SIG-M5 (cell line): ENCODE results near the gene PHC2.
A peak's percentile ranks its signal among the peaks of the same experiment; 100 is the strongest.

Source experiments
- DNase-seq: peaks from one replicate; lab custom pipeline; 2025; lab: John Stamatoyannopoulos, UW

Gene PHC2

DNA sequence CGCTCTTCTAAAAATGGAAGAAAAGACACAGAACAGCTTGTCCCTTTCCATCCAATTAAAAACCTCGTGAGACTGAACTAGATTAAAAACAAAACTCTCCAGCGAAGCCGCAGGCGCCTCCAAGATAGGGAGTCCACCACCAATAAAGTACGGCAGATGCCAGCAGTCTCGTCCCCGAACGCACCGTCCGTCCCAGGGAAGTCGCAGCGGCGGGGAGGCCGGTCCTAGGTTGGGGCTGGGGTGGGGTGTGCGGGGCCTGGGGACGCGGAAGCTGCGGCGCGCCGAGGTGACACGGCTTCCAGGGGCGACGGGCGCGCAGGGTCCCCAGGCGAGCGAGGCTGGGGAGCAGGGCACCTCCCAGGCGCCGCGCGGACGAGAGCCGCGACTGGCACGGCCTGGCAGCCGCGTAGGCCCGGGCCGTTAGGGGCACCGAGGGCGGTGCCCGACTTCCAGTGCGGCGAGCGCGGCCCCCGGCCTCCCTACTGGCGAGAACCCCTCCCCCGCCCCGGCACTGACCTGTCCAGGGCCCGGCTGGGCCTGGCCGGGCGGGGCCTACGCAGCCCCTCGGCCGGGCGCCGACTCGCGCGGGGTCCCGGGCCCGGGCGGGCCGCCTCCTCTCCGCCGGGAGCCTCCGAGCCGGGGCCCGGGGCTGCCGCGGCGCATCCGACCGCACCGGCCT is 81.7 kb downstream of the PHC2 start:
- no peak for DNase-seq

DNA sequence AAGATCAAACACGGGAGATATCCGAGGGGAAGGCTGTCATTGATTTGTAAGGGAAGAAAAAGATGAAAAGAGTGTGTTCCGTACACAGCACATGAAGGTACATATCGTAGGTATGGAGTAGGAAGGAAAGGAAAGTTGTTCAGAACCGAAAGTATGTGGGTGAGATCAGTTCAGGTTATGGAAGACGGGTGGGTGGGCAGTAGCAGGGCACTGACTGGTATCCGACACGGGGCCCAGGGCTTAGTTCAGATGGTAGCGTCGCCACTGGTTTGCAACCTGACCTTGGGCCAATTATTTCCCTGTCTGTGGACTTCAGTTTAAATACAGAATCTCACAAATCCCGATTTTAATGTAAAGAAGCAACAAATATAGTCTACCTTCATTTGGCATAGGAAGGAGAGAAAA is 82.2 kb downstream of the PHC2 start:
- no peak for DNase-seq

DNA sequence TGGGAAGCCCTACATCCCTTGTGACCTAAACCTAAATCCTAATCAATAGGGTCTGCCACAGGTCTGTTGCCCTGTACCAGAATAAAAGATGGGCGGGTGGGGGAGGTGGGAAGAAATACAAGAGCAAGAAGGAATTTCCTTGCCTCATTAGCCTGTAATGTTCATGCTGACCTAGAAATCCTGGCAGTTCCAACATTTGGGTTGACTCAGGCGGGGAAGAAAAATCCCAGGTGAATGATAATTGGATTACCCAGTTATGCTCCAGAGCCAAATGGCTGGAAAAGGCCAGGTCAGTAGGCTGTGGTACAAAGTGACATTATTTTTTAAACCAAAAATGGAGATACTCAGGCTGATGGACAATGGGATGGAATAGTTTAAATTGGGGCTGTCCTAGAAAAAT is 82.7 kb downstream of the PHC2 start:
- no peak for DNase-seq

DNA sequence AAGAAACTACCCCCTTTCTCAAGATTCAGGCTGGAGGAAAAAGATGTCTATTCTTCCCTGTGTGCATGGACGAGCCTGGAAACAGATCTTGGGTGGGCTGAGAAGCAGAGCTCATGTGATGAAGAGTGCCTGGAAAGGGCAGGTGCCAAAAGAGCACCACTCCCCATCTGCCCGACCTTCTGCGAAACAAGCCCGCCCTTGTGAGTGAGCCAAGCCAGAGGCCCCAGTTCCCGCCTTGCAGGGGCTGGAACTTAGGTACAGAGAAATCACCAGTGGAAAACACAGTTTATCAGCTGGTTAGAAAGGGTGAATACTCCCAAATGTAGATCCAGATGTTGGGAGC is 83.3 kb downstream of the PHC2 start:
- no peak for DNase-seq

DNA sequence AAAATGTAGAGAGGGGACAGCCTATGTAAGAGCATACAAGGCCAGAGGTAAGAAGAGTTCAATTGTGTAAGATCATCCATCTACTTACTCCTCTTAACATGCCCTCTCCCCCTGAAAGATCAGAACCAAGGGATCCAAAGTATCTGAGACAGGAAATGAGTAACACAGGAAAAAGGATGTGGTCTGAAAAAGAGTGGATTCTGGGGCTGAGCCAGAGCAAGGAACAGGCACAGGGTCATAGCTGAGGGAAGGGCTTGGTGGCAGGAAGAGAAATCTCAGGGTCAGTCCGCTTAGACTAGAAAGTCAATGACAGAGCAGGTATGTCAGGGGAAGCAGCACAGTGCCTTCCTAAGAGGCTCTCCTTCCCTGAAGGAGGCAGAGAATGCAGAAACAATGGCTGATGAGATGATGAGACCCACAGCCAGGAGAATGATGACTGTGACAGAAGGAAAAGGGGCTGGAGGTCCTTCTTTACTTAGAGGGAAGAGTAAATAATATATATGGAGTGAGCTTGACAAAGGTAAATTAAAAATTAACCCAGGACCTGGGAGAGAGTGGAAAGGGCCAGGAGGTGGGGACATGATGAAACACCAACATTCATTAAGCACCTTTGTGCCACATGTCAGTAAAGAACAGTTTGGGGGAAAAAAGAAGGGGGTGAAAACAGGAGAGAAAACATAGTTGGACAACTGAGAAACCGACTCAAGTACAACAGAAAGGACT is 83.8 kb downstream of the PHC2 start:
- no peak for DNase-seq

DNA sequence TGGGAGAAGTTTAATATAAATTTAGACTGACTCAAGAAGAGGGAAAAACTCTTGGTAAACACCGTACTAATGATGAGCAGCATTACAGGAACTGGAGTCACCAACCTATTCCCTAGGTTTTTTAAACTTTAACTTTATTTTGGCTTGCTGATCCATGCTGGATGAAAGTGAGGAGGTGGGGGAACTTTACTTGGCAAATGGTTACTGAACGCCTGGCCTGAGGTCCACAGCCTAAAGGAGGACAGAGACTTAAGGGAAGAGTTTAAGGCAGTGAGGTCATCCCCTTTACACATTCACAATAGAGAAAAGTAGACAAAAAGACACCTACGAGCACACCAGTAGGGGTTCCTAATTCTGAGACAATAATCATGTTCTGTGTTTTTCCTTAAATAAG is 84.4 kb downstream of the PHC2 start:
- no peak for DNase-seq

DNA sequence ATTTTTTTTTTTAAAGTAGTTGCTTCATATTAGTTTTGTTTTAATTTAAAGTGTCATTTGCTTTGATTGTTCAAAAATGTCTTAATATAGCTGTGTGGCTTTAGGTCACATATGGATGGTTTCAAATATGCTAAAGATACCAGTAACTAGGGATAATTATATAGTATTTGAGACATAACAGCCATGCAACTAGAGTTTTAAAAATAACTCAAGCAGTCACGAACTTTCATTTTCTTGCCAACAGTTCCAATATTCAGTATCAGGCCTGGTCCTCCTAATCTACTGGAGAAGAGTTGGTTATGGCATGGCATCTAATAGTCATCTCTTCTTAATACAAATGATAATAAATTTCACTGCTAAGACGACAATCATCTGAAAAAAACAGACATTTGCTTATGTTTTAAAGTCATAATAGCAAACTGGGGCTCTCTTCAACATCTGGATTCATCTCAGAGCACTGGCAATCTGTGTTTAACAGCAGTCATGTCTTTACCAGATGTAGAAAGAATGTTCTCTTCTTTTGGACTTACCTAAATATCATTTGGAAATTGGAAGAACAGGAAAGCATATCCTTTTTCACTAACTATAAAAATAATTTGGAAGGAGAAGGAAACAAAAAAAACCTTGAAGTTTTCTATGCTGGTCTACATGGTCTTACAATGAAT is 85.9 kb downstream of the PHC2 start:
- DNase-seq = no peak

DNA sequence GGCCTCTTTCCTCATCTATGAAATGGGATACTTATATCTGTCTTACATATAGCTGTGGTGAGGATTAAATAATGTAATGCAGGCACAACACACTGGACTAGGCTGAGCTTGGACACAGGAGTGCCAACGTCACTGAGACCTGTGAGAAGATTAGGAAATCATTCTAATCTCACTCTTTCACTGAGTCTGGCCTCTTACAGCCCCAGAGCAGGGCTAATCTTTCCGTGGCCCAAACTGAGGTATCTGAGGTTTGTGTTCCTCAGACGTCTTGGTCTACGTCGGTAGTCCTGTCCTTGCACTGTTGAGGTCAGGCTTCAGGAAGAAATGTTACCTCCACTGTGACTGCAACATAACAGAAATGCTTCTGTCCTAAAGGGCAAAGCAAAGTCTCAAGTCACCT is 87.4 kb downstream of the PHC2 start:
- no peak for DNase-seq

DNA sequence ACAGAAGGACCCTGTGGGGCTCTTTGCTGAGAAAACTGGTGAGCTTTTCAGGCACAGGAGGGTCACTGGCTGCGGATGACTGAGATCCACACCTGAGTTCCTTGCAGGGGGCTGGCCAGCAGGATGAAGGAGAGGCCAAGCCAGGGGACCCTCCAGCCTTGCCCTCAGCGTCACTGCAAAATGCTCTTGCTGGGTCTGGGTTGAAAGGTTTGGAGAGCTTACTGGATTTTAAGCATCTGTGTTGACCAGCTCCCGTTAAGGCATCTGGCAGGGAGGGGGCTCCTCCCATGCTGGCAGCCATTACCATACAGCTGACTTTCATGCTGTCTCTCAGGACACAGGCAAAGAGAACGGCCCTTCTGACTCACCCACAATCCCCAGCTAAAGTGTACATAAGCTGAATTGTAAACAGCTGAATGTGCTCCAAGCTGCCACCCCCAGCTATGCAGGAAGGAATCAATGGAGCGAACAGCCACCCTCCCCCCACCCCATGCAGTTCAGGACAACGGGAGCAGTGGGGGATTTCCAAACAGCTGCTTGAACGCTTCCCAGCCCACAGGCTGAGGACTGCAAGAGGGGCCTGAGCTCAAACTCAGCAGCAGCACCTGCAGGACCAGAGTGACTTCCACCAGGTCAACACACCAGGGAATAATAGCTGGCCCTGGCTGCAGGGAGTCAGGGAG is 88.7 kb downstream of the PHC2 start:
- no peak for DNase-seq

DNA sequence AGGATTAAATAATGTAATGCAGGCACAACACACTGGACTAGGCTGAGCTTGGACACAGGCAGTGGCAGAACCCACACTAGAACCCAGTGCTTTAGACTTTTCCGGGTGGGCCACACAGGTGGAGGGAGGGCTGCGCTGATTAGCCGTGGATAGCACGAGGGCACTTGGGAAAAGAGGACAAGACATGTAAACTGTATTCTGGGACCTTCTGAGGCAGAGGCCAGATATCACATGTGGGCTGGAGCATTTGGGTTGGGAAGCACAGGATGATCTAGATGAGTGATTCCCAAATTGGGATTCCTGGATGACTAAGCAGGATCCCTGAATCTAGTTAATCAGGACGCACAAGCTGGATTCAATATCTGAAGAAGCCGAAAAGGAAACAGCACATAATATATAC is 89.7 kb downstream of the PHC2 start:
- no peak for DNase-seq

DNA sequence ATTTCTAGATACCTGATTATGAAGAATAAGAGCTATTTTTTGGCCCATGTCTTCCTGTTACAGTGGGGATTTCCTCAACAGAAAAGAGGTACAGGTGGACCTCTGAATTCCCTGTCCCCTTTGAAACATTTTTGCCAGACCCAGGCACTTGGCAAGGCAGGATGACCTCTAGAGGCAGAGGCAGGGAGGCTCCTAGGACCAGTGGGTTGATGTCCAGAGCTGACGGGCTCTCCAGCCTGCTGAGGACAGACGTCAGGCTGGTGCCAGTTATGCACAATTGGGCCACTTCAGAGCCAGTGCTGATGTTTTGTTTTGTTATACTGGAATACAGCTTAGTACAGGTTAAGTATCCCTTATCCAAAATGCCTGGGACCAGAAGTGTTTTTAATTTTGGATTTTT is 91.5 kb downstream of the PHC2 start:
- DNase-seq = no peak

DNA sequence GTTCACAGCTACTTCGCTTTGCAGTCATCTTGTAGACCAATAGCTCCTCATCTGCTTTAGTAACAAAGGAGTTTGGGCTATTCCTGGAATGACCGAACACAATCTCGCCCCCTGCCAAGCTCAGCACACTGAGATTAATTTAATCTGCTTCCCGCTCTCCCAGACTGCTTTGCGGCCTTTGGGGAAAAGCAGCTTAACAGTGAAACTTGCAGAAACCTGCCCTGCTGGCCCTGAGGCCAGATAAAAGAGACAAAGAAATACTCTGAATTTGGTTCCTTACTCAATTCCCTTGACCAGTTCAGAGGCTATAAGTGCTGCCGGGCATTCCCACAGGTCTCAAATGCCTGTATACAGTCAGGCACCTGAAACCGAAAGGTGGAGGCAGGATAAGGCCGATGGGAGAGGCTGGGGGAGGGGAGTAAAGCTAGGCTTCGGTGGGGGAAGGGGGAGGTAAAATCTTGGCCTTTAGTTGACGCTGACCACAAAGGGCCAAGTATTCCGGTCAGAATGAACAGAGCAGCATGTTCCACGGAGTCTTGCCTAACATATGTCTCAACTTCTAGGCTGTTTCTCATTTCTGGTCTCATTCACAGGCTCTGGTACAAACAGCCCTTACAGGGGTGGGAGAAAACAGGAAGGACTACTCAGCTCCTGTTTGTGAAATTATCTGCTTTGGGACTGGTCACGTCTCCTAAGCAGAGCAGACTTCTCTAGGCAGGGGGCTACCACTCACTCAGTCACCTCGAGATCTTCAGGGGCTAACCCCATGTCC is 92.3 kb downstream of the PHC2 start:
- DNase-seq = peak; percentile 55

DNA sequence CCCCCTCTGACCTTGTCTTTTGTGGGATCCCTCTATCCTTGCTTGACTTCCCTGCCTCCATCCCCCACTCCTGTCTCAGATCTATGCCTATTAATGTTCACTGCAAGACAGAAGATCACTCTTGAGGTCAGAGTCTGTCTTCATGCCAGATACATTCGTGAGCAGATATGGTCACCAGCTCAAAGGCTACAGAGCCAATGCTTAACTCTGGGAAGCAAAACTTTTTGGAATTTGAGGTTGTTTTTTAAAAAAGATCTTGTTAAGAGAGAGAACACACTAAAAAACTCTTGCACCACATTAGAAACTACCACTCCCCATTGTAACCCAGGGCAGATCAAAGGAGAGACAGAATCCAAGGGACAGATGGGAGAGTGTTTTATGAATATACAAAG is 92.9 kb downstream of the PHC2 start:
- DNase-seq = no peak

DNA sequence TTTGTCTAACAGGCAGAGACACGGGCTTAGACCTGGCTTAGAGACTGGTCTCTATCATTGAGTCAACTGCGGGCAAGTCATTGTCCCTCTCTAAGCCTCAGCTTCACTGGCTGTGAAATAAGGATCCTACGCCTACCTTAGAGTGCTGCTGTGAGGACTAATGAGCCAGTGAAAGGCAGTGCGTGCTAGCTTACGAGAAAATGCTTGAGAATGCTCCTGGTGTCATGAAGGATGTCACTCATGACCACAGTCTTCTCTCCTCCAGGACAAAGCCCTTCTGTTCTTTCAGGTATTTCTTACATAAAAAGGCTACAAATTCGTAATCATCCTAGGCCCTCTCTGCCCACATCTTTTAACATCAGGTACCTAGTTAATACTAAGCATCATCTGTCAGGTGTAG is 93.5 kb downstream of the PHC2 start:
- DNase-seq = no peak

DNA sequence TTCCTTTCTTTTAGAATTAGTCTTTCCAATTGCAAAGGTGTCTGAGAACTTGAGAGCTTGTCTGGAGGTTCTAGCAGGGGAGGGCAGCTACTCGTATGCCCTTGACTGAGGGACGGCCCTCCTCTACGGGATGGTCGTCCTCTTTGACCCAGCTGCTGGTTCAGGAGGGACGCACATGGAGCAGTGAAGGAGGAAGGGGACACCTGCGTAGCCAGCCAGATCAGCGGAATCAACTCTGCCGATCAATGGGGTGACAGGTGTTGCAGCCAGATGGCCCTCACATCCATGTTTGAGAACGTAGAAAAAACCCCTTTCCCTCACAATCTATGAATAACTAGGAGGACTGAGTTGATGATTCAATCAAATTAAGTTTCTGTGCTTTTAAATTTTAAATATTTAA is 94.3 kb downstream of the PHC2 start:
- no peak for DNase-seq

DNA sequence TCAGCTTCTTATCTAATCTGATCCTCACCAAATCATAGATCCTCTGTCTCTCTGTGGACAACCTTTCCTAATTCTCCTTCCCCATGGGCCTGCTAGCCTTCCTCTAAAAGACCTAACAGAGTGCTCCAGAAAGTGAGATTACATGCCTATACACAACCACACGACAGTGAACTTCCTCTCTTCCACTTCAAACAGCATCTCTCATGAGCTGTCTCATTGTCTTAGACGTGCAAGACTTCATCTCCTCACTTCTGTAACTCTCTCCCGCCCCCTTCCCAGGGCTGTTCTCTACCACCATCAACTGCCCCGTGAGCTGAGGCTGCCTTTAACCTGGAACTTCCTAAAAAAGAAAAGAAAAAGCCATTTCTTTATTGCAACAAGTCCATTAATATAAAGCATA is 95.9 kb downstream of the PHC2 start:
- DNase-seq = no peak

DNA sequence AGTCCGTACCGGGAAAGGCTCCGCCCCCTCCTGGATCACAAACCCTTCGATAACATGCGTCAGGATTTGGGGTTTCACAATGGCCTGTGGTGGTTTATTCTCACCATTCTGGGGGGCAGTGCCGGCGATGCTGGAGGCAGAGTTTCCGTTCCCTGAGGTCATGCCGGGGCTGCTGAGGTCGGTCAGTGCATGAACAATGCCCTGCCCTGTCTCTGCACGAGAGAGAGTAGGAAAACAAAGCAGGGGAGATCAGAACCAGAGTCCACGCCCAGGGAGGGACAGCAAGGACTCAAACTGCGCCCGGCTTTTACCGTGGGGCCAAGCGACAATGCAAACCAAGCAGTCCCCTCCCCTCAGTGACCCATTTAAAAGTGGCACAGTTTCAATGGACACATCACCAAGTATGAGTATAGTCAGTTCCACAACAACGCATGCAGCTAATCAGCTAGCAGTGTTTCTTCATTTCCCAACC is 96.8 kb downstream of the PHC2 start:
- DNase-seq = no peak

DNA sequence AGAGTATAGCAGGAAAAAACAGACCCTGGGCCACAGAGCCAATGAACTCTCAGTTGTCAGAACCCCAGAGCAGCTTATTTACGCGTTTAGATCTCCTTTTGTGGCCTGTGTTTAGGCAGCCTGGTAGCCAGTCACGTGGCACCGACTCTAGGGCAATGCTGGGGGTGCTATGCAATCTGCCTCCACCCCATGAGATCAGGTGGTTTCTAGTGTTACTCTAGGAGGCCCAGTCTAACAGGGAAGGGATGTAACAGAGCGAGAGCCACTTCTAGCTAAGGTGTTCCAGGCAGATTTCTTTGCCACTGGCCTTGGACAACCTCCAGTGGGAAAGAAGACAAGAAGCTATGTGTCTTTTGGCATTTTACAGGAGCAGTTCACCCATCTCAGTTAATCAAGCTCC is 98.0 kb downstream of the PHC2 start:
- DNase-seq = no peak

DNA sequence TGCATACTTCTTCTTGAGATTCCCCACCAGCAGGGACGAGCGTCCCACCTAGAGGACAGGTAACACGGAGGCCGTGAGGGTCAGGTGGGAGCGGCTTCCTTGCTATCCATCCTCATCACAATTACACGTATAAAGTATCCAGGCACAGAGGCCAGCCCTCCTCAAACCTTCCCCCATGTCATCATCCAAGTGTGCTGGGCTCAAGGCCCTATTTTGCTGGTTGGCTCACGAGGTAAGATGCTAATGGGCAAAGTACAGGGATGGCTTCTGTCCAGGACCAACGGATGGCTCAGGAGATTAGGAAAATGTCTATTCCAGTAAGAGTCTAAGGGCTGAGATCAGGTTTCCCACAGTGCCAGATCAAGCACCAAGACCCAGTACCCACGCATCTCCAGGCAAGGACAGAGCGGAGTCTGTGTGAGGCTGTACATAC is 98.5 kb downstream of the PHC2 start:
- no peak for DNase-seq

DNA sequence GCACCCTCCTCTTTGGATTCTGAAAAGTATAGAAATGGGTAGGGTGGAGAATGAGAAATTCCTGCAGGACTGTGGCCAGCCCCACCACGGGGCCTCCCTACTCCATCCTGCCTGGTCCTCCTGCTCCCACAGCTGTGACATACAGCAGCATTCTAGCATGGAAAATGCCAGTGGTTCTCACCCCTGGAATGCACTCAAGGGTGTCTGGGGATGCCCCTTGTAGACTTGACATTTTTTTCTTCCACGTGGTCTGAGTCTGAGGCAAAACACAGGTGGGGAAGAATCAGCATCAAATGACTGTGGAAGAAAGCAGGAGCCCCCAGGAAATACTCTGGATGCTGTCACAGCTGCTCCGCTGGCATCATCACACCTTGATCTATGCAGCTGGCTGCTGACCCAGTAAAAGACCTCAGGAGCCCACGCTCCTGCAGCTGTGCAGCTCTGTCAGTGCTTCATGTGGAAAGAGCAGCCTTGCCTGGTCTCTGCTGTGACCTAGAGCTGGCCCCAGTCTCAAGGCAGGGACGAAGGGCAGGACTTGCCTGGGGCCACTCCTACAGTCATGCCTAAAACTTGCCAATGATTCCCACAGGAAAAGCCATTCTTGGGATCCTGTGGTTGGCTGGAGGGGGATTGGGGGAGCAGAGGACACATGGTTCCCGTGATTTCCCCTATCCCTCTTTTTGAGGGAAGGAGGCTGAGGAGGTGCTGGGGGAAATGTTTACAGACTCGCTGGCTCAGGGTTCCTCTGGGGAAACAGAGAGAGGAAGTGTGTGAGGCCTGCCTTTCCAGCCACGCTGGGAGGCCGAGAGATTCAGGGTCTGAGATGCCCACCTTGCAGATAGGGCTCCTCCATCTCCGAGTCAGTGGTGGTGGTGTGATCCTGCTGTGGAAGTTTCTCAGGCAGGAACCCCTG is 99.2 kb downstream of the PHC2 start:
- DNase-seq = no peak

DNA sequence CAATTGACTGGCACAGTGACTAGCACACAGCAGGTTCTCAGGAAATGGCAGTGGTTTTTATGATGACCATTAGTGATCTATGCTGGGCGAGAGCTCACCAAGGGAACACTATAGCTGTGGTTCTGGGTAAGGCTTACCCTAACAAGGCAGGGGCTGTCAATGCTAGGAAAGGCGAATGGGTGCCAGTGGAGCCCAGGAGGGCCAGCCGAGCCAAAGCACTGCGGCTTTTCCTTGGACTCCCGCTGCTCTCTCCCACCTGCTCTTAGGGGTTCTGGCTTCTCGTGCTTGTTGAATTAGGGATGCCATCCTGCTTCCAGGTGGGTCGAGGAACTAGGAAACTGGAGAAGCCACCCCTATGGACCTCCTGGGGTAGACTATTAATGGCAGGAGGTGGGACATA is 100.0 kb downstream of the PHC2 start:
- no peak for DNase-seq
